K562 (cell line): Measurements from ENCODE around the gene SEPHS1. TPM values are rescaled to one million over a fixed set of nuclear protein-coding genes. Genes with fewer than 3 reads are reported as not detected.

Experiments
- CXXC5 ChIP-seq: fragments of 250-450 bp; sonication (Bioruptor Pico); IDR thresholded peaks from 2 replicates; pipeline ENCODE4 v1.8.0; 2022; ENCODE audit warnings: inconsistent platforms, mild to moderate bottlenecking, moderate library complexity
- KAT7 ChIP-seq: sonication (generic); formaldehyde crosslinking; IDR thresholded peaks from 2 replicates; pipeline ENCODE4 v1.8.0; 2022; ENCODE audit warnings: missing genetic modification reagents, mild to moderate bottlenecking, borderline replicate concordance
- PTTG1 ChIP-seq: fragments of 450-650 bp; IDR thresholded peaks from 2 replicates; pipeline ENCODE4 v1.6.1; 2016; ENCODE audit warnings: low read depth, mild to moderate bottlenecking, missing genetic modification characterization, missing compliant biosample characterization
- RBM15 ChIP-seq: fragments of 200-400 bp; formaldehyde crosslinking; IDR thresholded peaks from 2 replicates; pipeline ENCODE4 v1.6.1; 2018; ENCODE audit warnings: mild to moderate bottlenecking, low read length, moderate library complexity; ENCODE audit not compliant: insufficient read depth
- SMARCA4 ChIP-seq: fragments of 450-650 bp; IDR thresholded peaks from 2 replicates; pipeline ENCODE4 v1.6.1; 2016
- ZHX1 ChIP-seq: fragments of 150-350 bp; conservative IDR thresholded peaks from 2 replicates; pipeline ENCODE4 v1.6.1; 2014; ENCODE audit warnings: low read length
- ZNF431 ChIP-seq: sonication (generic); formaldehyde crosslinking; IDR thresholded peaks from 2 replicates; pipeline ENCODE4 v1.8.0; 2022; ENCODE audit warnings: mild to moderate bottlenecking, missing genetic modification reagents
- ZNF639 ChIP-seq, 2 experiments: fragments of 200-800 bp in 1 of 2; sonication (Bioruptor generic) in 1 of 2; sonication (generic) in 1 of 2; formaldehyde crosslinking in 1 of 2; IDR thresholded peaks in 1 of 2; conservative IDR thresholded peaks in 1 of 2; 2 replicates each; pipeline versions ENCODE4 v1.5.0 to v1.6.1; 2016 to 2020; ENCODE audit warnings: missing compliant biosample characterization in 1 of 2, missing genetic modification characterization in 1 of 2, missing genetic modification reagents in 1 of 2
- polyA plus RNA-seq, 8 experiments: library from polyadenylated mRNA; depleted of rRNA in 4 of 8; stranded (reverse) in 5 of 8; unstranded in 3 of 8; fragments of >200 nt; fragmentation: Nextera tagmentation in 2 of 8; fragmentation: Illumina TruSeq in 1 of 8; extraction: Ambion mirVana in 2 of 8; extraction: Trizol in 1 of 8; gene quantifications; 2 replicates each; pipeline versions ENCODE4 v1.2.1 to v1.2.3, GENCODE V29; 2011 to 2014; ENCODE audit warnings: inconsistent platforms in 1 of 8, missing spikeins in 1 of 8
- total RNA-seq, 7 experiments: library from RNA; depleted of rRNA in 6 of 7; stranded (reverse); fragments of >200 nt in 6 of 7; fragmentation: Illumina TruSeq in 2 of 7; extraction: Trizol in 2 of 7; gene quantifications; 2 replicates each; pipeline versions ENCODE4 v1.2.1 to v1.2.3, GENCODE V29; 2011 to 2021; ENCODE audit warnings: low replicate concordance in 1 of 7
- TF ChIP-seq, protein P1 (sequence below), 3 experiments: IDR thresholded peaks in 2 of 3; conservative IDR thresholded peaks in 1 of 3; 2 replicates each; pipeline ENCODE4 v1.5.1; 2011 to 2012; ENCODE audit warnings: low read length in 3 of 3, mild to moderate bottlenecking in 3 of 3, control low read depth in 2 of 3, improper control_type of control experiment in 1 of 3, inconsistent platforms in 1 of 3, low read depth in 1 of 3, mixed read lengths in 1 of 3, moderate library complexity in 1 of 3; ENCODE audit not compliant: insufficient read depth in 2 of 3
- TF ChIP-seq, protein P2 (sequence below), 2 experiments: IDR thresholded peaks in 1 of 2; conservative IDR thresholded peaks in 1 of 2; 2 replicates each; pipeline ENCODE4 v1.6.1; 2016; ENCODE audit warnings: low read depth in 2 of 2, mild to moderate bottlenecking in 1 of 2, missing compliant biosample characterization in 1 of 2, missing genetic modification characterization in 1 of 2, moderate library complexity in 1 of 2
- TF ChIP-seq, protein P3 (sequence below): IDR thresholded peaks from 3 replicates; pipeline ENCODE4 v1.6.1; 2011; ENCODE audit warnings: borderline replicate concordance, mild to moderate bottlenecking, moderate library complexity; ENCODE audit not compliant: insufficient read length; ENCODE audit errors: extremely low read depth

The SEPHS1 gene
- total and polyA plus RNA-seq, 9 of the 15 experiments (the other 6 are each of a cell fraction or from before 2014, with no cell fraction given) = 14.7 to 82.8 (median 41.8) TPM

- TF ChIP-seq, protein P1, sequence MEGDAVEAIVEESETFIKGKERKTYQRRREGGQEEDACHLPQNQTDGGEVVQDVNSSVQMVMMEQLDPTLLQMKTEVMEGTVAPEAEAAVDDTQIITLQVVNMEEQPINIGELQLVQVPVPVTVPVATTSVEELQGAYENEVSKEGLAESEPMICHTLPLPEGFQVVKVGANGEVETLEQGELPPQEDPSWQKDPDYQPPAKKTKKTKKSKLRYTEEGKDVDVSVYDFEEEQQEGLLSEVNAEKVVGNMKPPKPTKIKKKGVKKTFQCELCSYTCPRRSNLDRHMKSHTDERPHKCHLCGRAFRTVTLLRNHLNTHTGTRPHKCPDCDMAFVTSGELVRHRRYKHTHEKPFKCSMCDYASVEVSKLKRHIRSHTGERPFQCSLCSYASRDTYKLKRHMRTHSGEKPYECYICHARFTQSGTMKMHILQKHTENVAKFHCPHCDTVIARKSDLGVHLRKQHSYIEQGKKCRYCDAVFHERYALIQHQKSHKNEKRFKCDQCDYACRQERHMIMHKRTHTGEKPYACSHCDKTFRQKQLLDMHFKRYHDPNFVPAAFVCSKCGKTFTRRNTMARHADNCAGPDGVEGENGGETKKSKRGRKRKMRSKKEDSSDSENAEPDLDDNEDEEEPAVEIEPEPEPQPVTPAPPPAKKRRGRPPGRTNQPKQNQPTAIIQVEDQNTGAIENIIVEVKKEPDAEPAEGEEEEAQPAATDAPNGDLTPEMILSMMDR (IDR thresholded peaks at IDR 0.05 in 2 of 3, conservative IDR thresholded peaks at IDR 0.05 in 1 of 3; ENCODE audit: insufficient read depth in 2 of 3, low read depth in 1 of 3, low read length in 3 of 3) = peak in 2 of 3 experiments; percentile 14 to 18; a peak in 2 of 6 replicates
- TF ChIP-seq ZHX1 = no peak
- TF ChIP-seq SMARCA4 = peak; percentile 30; the same call in 1 of the 2 replicates
- no peak for TF ChIP-seq PTTG1 (tag)
- TF ChIP-seq, protein P2, sequence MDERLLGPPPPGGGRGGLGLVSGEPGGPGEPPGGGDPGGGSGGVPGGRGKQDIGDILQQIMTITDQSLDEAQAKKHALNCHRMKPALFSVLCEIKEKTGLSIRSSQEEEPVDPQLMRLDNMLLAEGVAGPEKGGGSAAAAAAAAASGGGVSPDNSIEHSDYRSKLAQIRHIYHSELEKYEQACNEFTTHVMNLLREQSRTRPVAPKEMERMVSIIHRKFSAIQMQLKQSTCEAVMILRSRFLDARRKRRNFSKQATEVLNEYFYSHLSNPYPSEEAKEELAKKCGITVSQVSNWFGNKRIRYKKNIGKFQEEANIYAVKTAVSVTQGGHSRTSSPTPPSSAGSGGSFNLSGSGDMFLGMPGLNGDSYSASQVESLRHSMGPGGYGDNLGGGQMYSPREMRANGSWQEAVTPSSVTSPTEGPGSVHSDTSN (CRISPR knock-in tag; IDR thresholded peaks at IDR 0.05; ENCODE audit: low read depth) = no peak
- TF ChIP-seq, protein P2 (tag; conservative IDR thresholded peaks at IDR 0.05; ENCODE audit: low read depth) = 0 out of 2 replicates have a peak, but pooled peaks have one; percentile 9
- TF ChIP-seq KAT7 = no peak
- peak; percentile 67; the same call in 1 of the 2 replicates for TF ChIP-seq ZNF431 (CRISPR knock-in tag)
- TF ChIP-seq RBM15 = no peak
- peak; percentile 62 for TF ChIP-seq CXXC5
- TF ChIP-seq, protein P3, sequence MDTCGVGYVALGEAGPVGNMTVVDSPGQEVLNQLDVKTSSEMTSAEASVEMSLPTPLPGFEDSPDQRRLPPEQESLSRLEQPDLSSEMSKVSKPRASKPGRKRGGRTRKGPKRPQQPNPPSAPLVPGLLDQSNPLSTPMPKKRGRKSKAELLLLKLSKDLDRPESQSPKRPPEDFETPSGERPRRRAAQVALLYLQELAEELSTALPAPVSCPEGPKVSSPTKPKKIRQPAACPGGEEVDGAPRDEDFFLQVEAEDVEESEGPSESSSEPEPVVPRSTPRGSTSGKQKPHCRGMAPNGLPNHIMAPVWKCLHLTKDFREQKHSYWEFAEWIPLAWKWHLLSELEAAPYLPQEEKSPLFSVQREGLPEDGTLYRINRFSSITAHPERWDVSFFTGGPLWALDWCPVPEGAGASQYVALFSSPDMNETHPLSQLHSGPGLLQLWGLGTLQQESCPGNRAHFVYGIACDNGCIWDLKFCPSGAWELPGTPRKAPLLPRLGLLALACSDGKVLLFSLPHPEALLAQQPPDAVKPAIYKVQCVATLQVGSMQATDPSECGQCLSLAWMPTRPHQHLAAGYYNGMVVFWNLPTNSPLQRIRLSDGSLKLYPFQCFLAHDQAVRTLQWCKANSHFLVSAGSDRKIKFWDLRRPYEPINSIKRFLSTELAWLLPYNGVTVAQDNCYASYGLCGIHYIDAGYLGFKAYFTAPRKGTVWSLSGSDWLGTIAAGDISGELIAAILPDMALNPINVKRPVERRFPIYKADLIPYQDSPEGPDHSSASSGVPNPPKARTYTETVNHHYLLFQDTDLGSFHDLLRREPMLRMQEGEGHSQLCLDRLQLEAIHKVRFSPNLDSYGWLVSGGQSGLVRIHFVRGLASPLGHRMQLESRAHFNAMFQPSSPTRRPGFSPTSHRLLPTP = no peak
- TF ChIP-seq ZNF639 (CRISPR knock-in tag; conservative IDR thresholded peaks at IDR 0.05 in 1 of 2, IDR thresholded peaks at IDR 0.05 in 1 of 2) = no peak
Observed at GRCh38 chr10:13348216-13349017, at the start of gene SEPHS1 (continued).
